NCI-H2196 treated with DMSO at 0.1 percent for 48 hours (cell line): ENCODE results near the gene PCSK9.
"Not testable (repeated sequence)": the region's sequence is repeated elsewhere in the genome, so short reads cannot be mapped to it uniquely, and the experiment has no call there.

Source experiments
- DNase-seq: peaks from one replicate; lab custom pipeline; 2025; ENCODE audit not compliant: unreplicated experiment; lab: John Stamatoyannopoulos, UW

Gene PCSK9

DNA sequence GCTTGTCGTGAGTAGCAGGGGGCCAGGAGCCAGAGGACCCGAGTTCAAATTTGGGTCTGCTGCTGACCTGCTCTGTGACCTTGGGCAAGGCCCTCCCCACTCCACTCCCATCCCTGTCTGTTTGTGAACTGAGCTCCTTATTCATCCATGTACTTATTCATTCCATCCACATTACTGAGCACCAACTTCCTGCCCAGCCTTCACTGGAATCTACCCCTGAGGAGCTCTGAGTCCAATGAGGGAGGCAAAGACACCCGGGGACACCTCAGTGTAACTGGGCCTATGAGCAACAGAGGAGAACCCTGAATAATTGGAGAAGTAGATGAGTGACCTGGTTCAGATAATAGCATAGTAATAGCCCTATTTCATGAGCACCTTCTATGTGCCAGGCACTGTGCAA is 31.7 kb upstream of the PCSK9 start:
- DNase-seq = no peak

- no peak for DNase-seq
Measured at GRCh38 chr1:55010194-55010886, 29.0 kb upstream of the PCSK9 start.

DNA sequence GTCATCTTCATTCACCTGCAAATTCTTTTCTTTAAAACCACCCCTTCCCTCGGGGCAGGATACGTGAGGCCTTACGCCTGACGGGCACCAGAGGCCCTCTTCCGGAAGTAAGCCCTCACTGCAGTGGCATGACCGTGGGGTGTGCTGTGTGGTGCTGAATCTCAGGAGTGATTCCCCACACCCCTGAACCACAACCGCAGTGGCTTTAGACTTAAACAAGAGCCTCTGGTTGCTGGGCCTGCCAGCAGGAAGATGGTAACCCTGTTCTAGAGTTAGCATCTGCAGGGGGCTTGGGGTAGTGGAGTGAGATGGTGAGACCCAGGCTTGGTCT is 28.5 kb upstream of the PCSK9 start:
- no peak for DNase-seq

- peak; percentile 35 for DNase-seq
Measured at GRCh38 chr1:55012661-55013060, 26.7 kb upstream of the PCSK9 start.

DNA sequence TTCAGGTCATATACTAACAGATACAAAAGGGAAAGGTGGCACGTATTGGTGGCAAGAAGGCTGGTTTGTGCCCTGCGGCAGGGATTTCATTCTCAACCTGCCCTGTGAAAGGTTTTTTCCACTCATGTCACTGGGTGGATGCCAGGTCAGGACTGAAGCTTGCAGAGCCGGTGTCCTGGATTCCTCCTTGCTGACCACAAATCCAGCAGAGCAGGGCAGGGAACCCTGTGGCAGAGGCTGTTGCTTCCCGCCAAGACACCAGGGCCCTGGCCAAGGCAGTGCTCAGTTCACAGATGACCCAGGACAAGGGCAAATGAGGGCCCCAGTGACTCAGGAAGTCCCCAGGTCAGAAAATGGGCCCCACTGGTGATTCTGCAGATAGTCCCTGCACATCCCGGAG is 24.2 kb upstream of the PCSK9 start:
- no peak for DNase-seq

GRCh38 chr1:55015731-55016620 is 23.4 kb upstream of the PCSK9 start:
- DNase-seq = no peak

GRCh38 chr1:55018395-55018794 is 21.0 kb upstream of the PCSK9 start:
- DNase-seq = no peak

DNA sequence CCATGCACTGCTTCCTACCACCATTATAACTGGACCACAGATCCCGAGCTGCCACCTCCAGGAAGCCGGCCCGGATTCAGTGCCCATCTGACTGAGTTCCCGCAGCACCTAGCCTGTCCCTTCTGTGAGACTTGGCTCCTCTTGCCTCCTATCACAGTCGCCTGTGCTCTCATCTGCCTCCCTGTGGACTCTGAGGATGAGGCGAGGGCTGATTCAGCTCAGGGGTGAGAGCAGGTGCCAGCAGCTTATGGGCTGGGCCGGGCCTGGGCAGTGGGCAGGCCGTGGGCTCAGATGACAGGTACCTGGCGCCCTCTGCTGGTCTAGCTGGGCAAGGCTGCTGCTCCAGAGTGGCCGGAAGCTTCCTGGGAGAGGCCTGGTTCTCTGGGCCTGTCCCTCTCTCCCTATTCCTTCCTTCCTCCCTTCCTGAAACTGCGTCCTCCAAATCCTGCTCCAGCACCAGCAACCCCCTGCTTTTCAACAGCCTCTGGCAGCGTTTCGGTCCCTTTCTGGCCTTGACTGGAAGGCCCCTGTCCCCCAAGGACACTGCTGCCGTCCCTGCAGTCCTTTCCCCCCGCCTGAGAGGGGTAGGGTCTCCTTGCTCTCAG is 17.3 kb upstream of the PCSK9 start:
- peak; percentile 92 for DNase-seq

- DNase-seq = not testable (repeated sequence)
Measured at GRCh38 chr1:55024163-55024562, 15.2 kb upstream of the PCSK9 start.

DNA sequence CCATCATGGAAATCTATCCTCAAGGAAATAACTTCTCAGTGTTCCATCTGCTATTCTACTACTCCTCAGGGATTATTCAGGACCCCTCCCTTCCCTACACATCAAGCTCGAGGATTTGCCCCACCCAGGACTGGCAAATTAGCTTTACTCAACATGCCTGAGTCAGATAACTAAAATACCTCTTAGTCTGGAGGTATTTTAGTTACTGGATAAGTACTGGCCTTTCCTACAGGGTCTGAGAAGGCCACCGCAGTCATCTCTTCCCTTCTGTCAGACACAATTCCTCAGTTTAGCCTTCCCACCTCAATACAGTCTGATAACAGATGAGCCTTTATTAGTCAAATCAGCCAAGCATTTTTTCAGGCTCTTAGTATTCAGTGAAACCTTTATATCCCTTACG is 12.7 kb upstream of the PCSK9 start:
- DNase-seq = not testable (repeated sequence)

DNA sequence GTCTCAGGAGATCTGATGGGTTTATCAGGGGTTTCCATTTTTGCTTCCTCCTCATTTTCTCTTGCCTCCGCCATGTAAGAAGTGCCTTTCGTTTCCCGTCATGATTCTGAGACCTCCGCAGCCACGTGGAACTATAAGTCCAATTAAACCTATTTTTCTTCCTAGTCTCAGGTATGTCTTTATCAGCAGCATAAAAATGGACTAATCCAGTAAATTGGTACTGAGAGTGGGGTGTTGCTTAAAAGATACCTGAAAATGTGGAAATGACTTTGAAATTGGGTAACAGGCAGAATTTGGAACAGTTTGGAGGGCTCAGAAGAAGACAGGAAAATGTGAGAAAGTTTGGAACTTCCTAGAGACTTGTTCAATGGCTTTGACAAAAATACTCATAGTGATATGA is 8.2 kb upstream of the PCSK9 start:
- not testable (repeated sequence) for DNase-seq

DNA sequence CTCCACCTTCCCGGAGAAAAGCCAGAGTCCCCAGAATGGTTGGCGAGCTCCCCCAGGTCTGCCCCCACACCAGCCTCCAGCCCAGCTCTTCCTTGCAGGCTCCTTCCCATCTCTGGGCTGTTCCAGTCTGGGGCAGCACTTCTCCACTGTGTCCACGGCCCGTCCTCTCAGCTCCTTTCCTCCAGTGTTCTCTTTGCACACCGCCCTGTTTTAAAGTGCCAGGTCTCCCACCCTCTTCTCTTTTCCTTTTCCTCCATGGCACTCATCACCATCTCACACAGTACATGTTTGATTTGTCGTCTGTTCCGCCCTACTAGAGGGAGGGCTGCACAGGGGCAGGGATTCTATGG is 6.1 kb upstream of the PCSK9 start:
- DNase-seq = no peak

DNA sequence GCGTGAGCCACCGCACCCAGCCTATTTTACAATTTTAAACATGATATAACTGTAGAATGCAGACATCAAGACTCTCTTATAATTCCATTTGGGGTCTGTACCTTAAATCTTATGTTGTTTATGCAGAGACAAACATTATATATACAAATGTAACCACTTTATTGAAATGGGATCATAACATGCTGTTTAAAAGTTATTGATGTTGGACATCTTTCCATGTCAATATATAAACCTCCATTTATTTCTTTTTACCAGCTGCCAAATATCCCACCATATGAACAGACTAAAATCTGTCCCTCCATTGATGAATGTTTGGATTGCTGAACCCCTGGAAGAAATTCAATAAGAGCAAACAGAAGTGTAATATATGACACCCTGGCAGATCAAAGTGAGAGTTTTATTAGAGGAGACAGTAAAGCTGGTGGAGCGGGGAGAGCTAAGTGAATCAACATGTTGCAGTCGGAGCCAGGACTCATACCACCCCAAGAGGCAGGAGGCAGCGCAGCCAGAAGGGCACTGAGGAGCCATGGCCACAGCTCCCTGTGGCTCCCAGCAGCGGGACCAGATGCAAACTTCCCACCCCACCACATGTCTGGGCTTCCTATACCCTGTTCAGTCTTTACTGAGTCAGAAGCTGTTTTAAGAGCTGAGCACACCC is 4.7 kb upstream of the PCSK9 start:
- no peak for DNase-seq

- DNase-seq = no peak
Measured at GRCh38 chr1:55035904-55036303, 3.4 kb upstream of the PCSK9 start.

GRCh38 chr1:55037733-55038551 is 1.4 kb upstream of the PCSK9 start:
- no peak for DNase-seq

DNA sequence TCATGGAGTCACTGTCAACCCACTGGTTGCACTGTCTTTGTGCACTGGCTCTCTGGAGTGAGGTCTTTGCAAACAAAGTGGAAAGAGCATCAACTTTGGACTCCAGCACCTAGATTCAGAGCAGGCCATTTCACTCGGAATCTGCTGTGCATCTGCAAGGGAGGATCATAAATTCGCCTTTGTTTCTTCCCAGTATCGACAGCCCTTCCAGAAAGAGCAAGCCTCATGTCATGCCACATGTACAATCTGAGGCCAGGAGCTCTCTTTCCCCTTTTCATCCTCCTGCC is 853 bp upstream of the PCSK9 start:
- DNase-seq = no peak

GRCh38 chr1:55038974-55039341 is 390 bp upstream of the PCSK9 start:
- no peak for DNase-seq

GRCh38 chr1:55040083-55040932 is 960 bp downstream of the PCSK9 start:
- DNase-seq = no peak

- DNase-seq = no peak
Measured at GRCh38 chr1:55040933-55041494, 1.7 kb downstream of the PCSK9 start.

DNA sequence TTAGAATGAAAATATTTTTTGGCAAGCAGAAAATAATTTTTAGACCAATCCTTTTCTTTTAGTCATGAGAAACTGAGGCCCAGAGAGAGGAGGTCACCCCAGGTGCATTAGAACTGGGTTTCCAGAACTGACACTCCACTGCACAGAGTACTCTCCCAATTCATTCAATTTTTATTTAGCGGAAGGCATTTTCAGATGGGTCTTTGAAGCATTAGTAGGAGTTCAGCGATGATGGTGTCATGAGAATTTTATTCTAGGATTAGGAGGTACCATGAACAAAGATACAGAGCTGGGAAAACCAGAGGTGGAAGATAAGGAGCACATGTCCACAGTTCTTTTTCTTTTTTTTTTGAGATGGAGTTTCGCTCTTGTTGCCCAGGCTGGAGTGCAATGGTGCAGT is 2.3 kb downstream of the PCSK9 start:
- no peak for DNase-seq
